Ectodermal cell (in vitro differentiated cells): ENCODE measurements around the gene PCYT1B.

ENCODE experiments used
- H3K27ac ChIP-seq: 2 replicates; pipeline ENCODE4 v1.7.0; 2013; ENCODE audit warnings: mild to moderate bottlenecking, low read depth, low read length; ENCODE audit not compliant: insufficient read depth, poor library complexity, severe bottlenecking
- H3K27me3 ChIP-seq: 2 replicates; pipeline ENCODE4 v1.7.0; 2013; ENCODE audit warnings: mild to moderate bottlenecking, low read length; ENCODE audit not compliant: insufficient read depth, control insufficient read depth, poor library complexity, severe bottlenecking
- H3K36me3 ChIP-seq: one replicate; pipeline ENCODE4 v1.7.0; 2013; ENCODE audit warnings: low read length; ENCODE audit not compliant: control insufficient read depth, insufficient read depth
- H3K4me1 ChIP-seq: one replicate; pipeline ENCODE4 v1.7.0; 2013; ENCODE audit warnings: low read length; ENCODE audit not compliant: control insufficient read depth, insufficient read depth
- H3K4me3 ChIP-seq: 2 replicates; pipeline ENCODE4 v1.7.0; 2013; ENCODE audit warnings: low read depth, low read length, control low read depth; ENCODE audit not compliant: insufficient read depth
- H3K9me3 ChIP-seq: 2 replicates; pipeline ENCODE4 v1.7.0; 2013; ENCODE audit warnings: mild to moderate bottlenecking, low read length, moderate library complexity; ENCODE audit not compliant: control insufficient read depth
- WGBS, 2 experiments: methylation state at CpG; one replicate each; pipeline ENCODE4 v1.1.7; 2013; ENCODE audit warnings: missing lambda C conversion rate in 2 of 2; 5-methylcytosine and 5-hydroxymethylcytosine counted together

Gene PCYT1B

GRCh38 chrX:24547961-24548360, 99.2 kb downstream of the PCYT1B start:
- Histone ChIP-seq H3K27me3 (no peaks in the 10 kb centered on the region), H3K27ac (no peak overlapping the region), H3K36me3 (no peaks in the 10 kb centered on the region), H3K9me3 (no peaks in the 10 kb centered on the region), H3K4me3 (no peak overlapping the region), H3K4me1 (no peaks in the 10 kb centered on the region)
- WGBS, 2 experiments = no CpG with 5 or more reads among the region's 1 CpG

- H3K27ac ChIP-seq = no peak overlapping the region
These were observed 104.4 kb downstream of the PCYT1B start for GRCh38 chrX:24542756-24543155.

GRCh38 chrX:24536551-24536950, 110.6 kb downstream of the PCYT1B start:
- H3K36me3 ChIP-seq = no peaks in the 10 kb centered on the region
- no peaks in the 10 kb centered on the region for H3K4me1 ChIP-seq
- no peak overlapping the region for H3K4me3 ChIP-seq
- H3K9me3 ChIP-seq = no peaks in the 10 kb centered on the region
- H3K27me3 ChIP-seq = no peaks in the 10 kb centered on the region
- H3K27ac ChIP-seq = no peak overlapping the region

More at GRCh38 chrX:24542756-24543155, 104.4 kb downstream of the PCYT1B start:
- Histone ChIP-seq H3K4me3 (no peak overlapping the region), H3K4me1 (no peaks in the 10 kb centered on the region), H3K9me3 (no peaks in the 10 kb centered on the region), H3K36me3 (no peaks in the 10 kb centered on the region), H3K27me3 (no peaks in the 10 kb centered on the region)
- WGBS, 2 experiments = 100% methylated on average over 3 to 4 of the region's 4 CpGs

- no peak overlapping the region for H3K4me3 ChIP-seq
- peak overlapping the region; percentile 76 for H3K27ac ChIP-seq
- H3K9me3 ChIP-seq = no peaks in the 10 kb centered on the region
- no CpG with 5 or more reads among the region's 1 CpG for WGBS, 2 experiments
- H3K4me1 ChIP-seq = peaks cover 16% of the 10 kb centered on the region
- H3K27me3 ChIP-seq = no peaks in the 10 kb centered on the region
- H3K36me3 ChIP-seq = no peaks in the 10 kb centered on the region
These were observed 118.5 kb downstream of the PCYT1B start for GRCh38 chrX:24528605-24529004.

- 79 to 85% methylated on average over 2 of the region's 2 CpGs for WGBS, 2 experiments
- Histone ChIP-seq H3K36me3 (no peaks in the 10 kb centered on the region), H3K4me3 (no peak overlapping the region)
These were observed 120.5 kb downstream of the PCYT1B start for GRCh38 chrX:24526616-24527015.

GRCh38 chrX:24525455-24525854, 121.7 kb downstream of the PCYT1B start:
- Histone ChIP-seq H3K27me3 (no peaks in the 10 kb centered on the region), H3K9me3 (no peaks in the 10 kb centered on the region), H3K4me1 (peaks cover 16% of the 10 kb centered on the region), H3K36me3 (no peaks in the 10 kb centered on the region), H3K27ac (no peak overlapping the region), H3K4me3 (no peak overlapping the region)
- 86 to 90% methylated on average over 1 to 2 of the region's 2 CpGs for WGBS, 2 experiments

More at GRCh38 chrX:24526616-24527015, 120.5 kb downstream of the PCYT1B start:
- Histone ChIP-seq H3K4me1 (peaks cover 16% of the 10 kb centered on the region), H3K27ac (no peak overlapping the region), H3K27me3 (no peaks in the 10 kb centered on the region), H3K9me3 (no peaks in the 10 kb centered on the region)

GRCh38 chrX:24520472-24520871, 126.7 kb downstream of the PCYT1B start:
- H3K4me3 ChIP-seq = no peak overlapping the region
- H3K9me3 ChIP-seq = no peaks in the 10 kb centered on the region
- 83% methylated on average over 1 of the region's 2 CpGs; no CpG with 5 or more reads in 1 of the 2 experiments for WGBS, 2 experiments
- H3K36me3 ChIP-seq = no peaks in the 10 kb centered on the region
- no peak overlapping the region for H3K27ac ChIP-seq
- H3K4me1 ChIP-seq = no peaks in the 10 kb centered on the region
- H3K27me3 ChIP-seq = no peaks in the 10 kb centered on the region

- Histone ChIP-seq H3K4me1 (no peaks in the 10 kb centered on the region), H3K27me3 (no peaks in the 10 kb centered on the region), H3K9me3 (no peaks in the 10 kb centered on the region), H3K36me3 (no peaks in the 10 kb centered on the region), H3K27ac (no peak overlapping the region), H3K4me3 (no peak overlapping the region)
- 80 to 81% methylated on average over 3 to 4 of the region's 4 CpGs for WGBS, 2 experiments
These were observed 131.7 kb downstream of the PCYT1B start for GRCh38 chrX:24515447-24515846.

- Histone ChIP-seq H3K27me3 (no peaks in the 10 kb centered on the region), H3K36me3 (no peaks in the 10 kb centered on the region), H3K4me3 (no peak overlapping the region), H3K4me1 (no peaks in the 10 kb centered on the region), H3K9me3 (no peaks in the 10 kb centered on the region), H3K27ac (no peak overlapping the region)
- WGBS, 2 experiments = 89 to 97% methylated on average over 5 of the region's 5 CpGs
These were observed 133.7 kb downstream of the PCYT1B start for GRCh38 chrX:24513416-24513815.

GRCh38 chrX:24508375-24508774, 138.8 kb downstream of the PCYT1B start:
- H3K4me3 ChIP-seq = no peak overlapping the region
- H3K36me3 ChIP-seq = no peaks in the 10 kb centered on the region
- no peaks in the 10 kb centered on the region for H3K4me1 ChIP-seq
- 73 to 91% methylated on average over 3 to 8 of the region's 8 CpGs for WGBS, 2 experiments
- H3K9me3 ChIP-seq = no peaks in the 10 kb centered on the region
- no peak overlapping the region for H3K27ac ChIP-seq
- no peaks in the 10 kb centered on the region for H3K27me3 ChIP-seq
